ENCODE data around the gene EFNA5. TPM values are rescaled to one million over a fixed set of nuclear protein-coding genes. Genes with fewer than 3 reads are reported as not detected.

EFNA5 gene
- total RNA-seq, 2 experiments from 2014 or later = not detected

GRCh38 chr5:107426209-107426608 is 244.5 kb downstream of the EFNA5 start:
- CTCF ChIA-PET = interaction anchor here (0.9 kb wide), 1 partner anchor 146 kb away, joined by 4 read pairs; no protein-coding TSS in a partner anchor
- no peak overlapping the region for H3K4me3 Mint-ChIP-seq
- POLR2A ChIA-PET = no interaction called here
- H3K27ac Mint-ChIP-seq = no peak overlapping the region
- no peak for DNase-seq
- H3K36me3 Mint-ChIP-seq (ENCODE audit: low read depth) = no peaks in the 10 kb centered on the region
- no peaks in the 10 kb centered on the region for H3K9me3 Mint-ChIP-seq
- H3K27me3 Mint-ChIP-seq = peaks cover 2% of the 10 kb centered on the region
- no peaks in the 10 kb centered on the region for H3K4me1 Mint-ChIP-seq

- ChIA-PET CTCF (no interaction called here), POLR2A (no interaction called here)
- Mint-ChIP-seq H3K9me3 (no peaks in the 10 kb centered on the region), H3K4me3 (no peak overlapping the region), H3K36me3 (ENCODE audit: low read depth) (no peaks in the 10 kb centered on the region), H3K4me1 (no peaks in the 10 kb centered on the region), H3K27me3 (peaks cover 2% of the 10 kb centered on the region), H3K27ac (no peak overlapping the region)
- no peak for DNase-seq
Observed at GRCh38 chr5:107425541-107426031, 245.2 kb downstream of the EFNA5 start.

GRCh38 chr5:107424491-107424890 is 246.2 kb downstream of the EFNA5 start:
- Mint-ChIP-seq H3K4me1 (no peaks in the 10 kb centered on the region), H3K27ac (no peak overlapping the region), H3K4me3 (no peak overlapping the region), H3K36me3 (ENCODE audit: low read depth) (no peaks in the 10 kb centered on the region), H3K9me3 (no peaks in the 10 kb centered on the region), H3K27me3 (peaks cover 6% of the 10 kb centered on the region)
- ChIA-PET POLR2A (no interaction called here), CTCF (no interaction called here)
- no peak for DNase-seq

GRCh38 chr5:107422494-107422893 is 248.2 kb downstream of the EFNA5 start:
- POLR2A ChIA-PET = no interaction called here
- Mint-ChIP-seq H3K27me3 (peaks cover 8% of the 10 kb centered on the region), H3K27ac (no peak overlapping the region), H3K4me1 (no peaks in the 10 kb centered on the region), H3K4me3 (no peak overlapping the region), H3K9me3 (no peaks in the 10 kb centered on the region), H3K36me3 (ENCODE audit: low read depth) (no peaks in the 10 kb centered on the region)
- DNase-seq = no peak
- CTCF ChIA-PET = interaction anchor here (0.6 kb wide), 1 partner anchor 8 kb away, joined by 3 read pairs; no protein-coding TSS in a partner anchor

- Mint-ChIP-seq H3K36me3 (ENCODE audit: low read depth) (no peaks in the 10 kb centered on the region), H3K4me1 (no peaks in the 10 kb centered on the region), H3K27me3 (peaks cover 9% of the 10 kb centered on the region), H3K4me3 (no peak overlapping the region), H3K9me3 (no peaks in the 10 kb centered on the region), H3K27ac (no peak overlapping the region)
- ChIA-PET CTCF (no interaction called here), POLR2A (no interaction called here)
- DNase-seq = no peak
Observed at GRCh38 chr5:107419498-107419897, 251.2 kb downstream of the EFNA5 start.

- no peak overlapping the region for H3K4me3 Mint-ChIP-seq
- CTCF ChIA-PET = no interaction called here
- peaks cover 14% of the 10 kb centered on the region for H3K27me3 Mint-ChIP-seq
- DNase-seq = no peak
- POLR2A ChIA-PET = no interaction called here
- H3K9me3 Mint-ChIP-seq = no peaks in the 10 kb centered on the region
- no peaks in the 10 kb centered on the region for H3K4me1 Mint-ChIP-seq
- H3K36me3 Mint-ChIP-seq (ENCODE audit: low read depth) = no peaks in the 10 kb centered on the region
- H3K27ac Mint-ChIP-seq = no peak overlapping the region
Observed at GRCh38 chr5:107418902-107419301, 251.8 kb downstream of the EFNA5 start.

- ChIA-PET CTCF (no interaction called here), POLR2A (no interaction called here)
- no peak overlapping the region for H3K4me3 Mint-ChIP-seq
- H3K9me3 Mint-ChIP-seq = no peaks in the 10 kb centered on the region
- no peaks in the 10 kb centered on the region for H3K36me3 Mint-ChIP-seq (ENCODE audit: low read depth)
- H3K4me1 Mint-ChIP-seq = no peaks in the 10 kb centered on the region
- no peak overlapping the region for H3K27ac Mint-ChIP-seq
- DNase-seq = no peak
- peaks cover 16% of the 10 kb centered on the region for H3K27me3 Mint-ChIP-seq
Observed at GRCh38 chr5:107418071-107418470, 252.7 kb downstream of the EFNA5 start.

- CTCF ChIA-PET = no interaction called here
- H3K4me3 Mint-ChIP-seq = no peak overlapping the region
- no peaks in the 10 kb centered on the region for H3K9me3 Mint-ChIP-seq
- no peak overlapping the region for H3K27ac Mint-ChIP-seq
- H3K36me3 Mint-ChIP-seq (ENCODE audit: low read depth) = no peaks in the 10 kb centered on the region
- peaks cover 17% of the 10 kb centered on the region for H3K27me3 Mint-ChIP-seq
- POLR2A ChIA-PET = no interaction called here
- DNase-seq = no peak
- no peaks in the 10 kb centered on the region for H3K4me1 Mint-ChIP-seq
Observed at GRCh38 chr5:107415762-107416161, 255.0 kb downstream of the EFNA5 start.

GRCh38 chr5:107414802-107415201 is 255.9 kb downstream of the EFNA5 start:
- Mint-ChIP-seq H3K27me3 (peaks cover 16% of the 10 kb centered on the region), H3K9me3 (no peaks in the 10 kb centered on the region), H3K36me3 (ENCODE audit: low read depth) (no peaks in the 10 kb centered on the region), H3K4me1 (no peaks in the 10 kb centered on the region), H3K4me3 (no peak overlapping the region), H3K27ac (no peak overlapping the region)
- no peak for DNase-seq
- CTCF ChIA-PET = no interaction called here
- POLR2A ChIA-PET = no interaction called here

GRCh38 chr5:107413754-107414153 is 257.0 kb downstream of the EFNA5 start:
- H3K27me3 Mint-ChIP-seq = peaks cover 12% of the 10 kb centered on the region
- H3K27ac Mint-ChIP-seq = no peak overlapping the region
- no peaks in the 10 kb centered on the region for H3K4me1 Mint-ChIP-seq
- H3K36me3 Mint-ChIP-seq (ENCODE audit: low read depth) = no peaks in the 10 kb centered on the region
- ChIA-PET POLR2A (no interaction called here), CTCF (no interaction called here)
- no peaks in the 10 kb centered on the region for H3K9me3 Mint-ChIP-seq
- H3K4me3 Mint-ChIP-seq = no peak overlapping the region
- no peak for DNase-seq

- CTCF ChIA-PET = no interaction called here
- POLR2A ChIA-PET = no interaction called here
Observed at GRCh38 chr5:107408564-107408963, 262.2 kb downstream of the EFNA5 start.

GRCh38 chr5:107407713-107408298 is 262.9 kb downstream of the EFNA5 start:
- peaks cover 3% of the 10 kb centered on the region for H3K27me3 Mint-ChIP-seq
- CTCF ChIA-PET = no interaction called here
- H3K4me1 Mint-ChIP-seq = no peaks in the 10 kb centered on the region
- H3K36me3 Mint-ChIP-seq (ENCODE audit: low read depth) = no peaks in the 10 kb centered on the region
- POLR2A ChIA-PET = no interaction called here
- no peak overlapping the region for H3K27ac Mint-ChIP-seq
- DNase-seq = no peak
- H3K4me3 Mint-ChIP-seq = no peak overlapping the region
- H3K9me3 Mint-ChIP-seq = no peaks in the 10 kb centered on the region

More at GRCh38 chr5:107408564-107408963, 262.2 kb downstream of the EFNA5 start:
- no peak for DNase-seq
- Mint-ChIP-seq H3K9me3 (no peaks in the 10 kb centered on the region), H3K27me3 (peaks cover 3% of the 10 kb centered on the region), H3K4me1 (no peaks in the 10 kb centered on the region), H3K36me3 (ENCODE audit: low read depth) (no peaks in the 10 kb centered on the region), H3K27ac (no peak overlapping the region), H3K4me3 (no peak overlapping the region)

GRCh38 chr5:107404595-107405374 is 266.0 kb downstream of the EFNA5 start:
- Mint-ChIP-seq H3K9me3 (no peaks in the 10 kb centered on the region), H3K27ac (no peak overlapping the region), H3K4me1 (no peaks in the 10 kb centered on the region), H3K36me3 (ENCODE audit: low read depth) (no peaks in the 10 kb centered on the region), H3K27me3 (peaks cover 11% of the 10 kb centered on the region), H3K4me3 (no peak overlapping the region)
- POLR2A ChIA-PET = no interaction called here
- CTCF ChIA-PET = interaction anchor here (1.5 kb wide), 2 partner anchors 15 to 167 kb away, joined by 4 to 6 read pairs; no protein-coding TSS in a partner anchor
- no peak for DNase-seq
